COLO829 (cell line): ENCODE measurements around the gene CLK1.

ENCODE experiments used
- DNase-seq: peaks from one replicate; pipeline ENCODE4 v3.0.0; 2012; ENCODE audit warnings: low spot score

CLK1 gene

GRCh38 chr2:200811333-200812121 is 52.9 kb downstream of the CLK1 start, which contains the start of gene BZW1:
TSS of gene BZW1 (plus strand) at chr2:200811910. CDS start at chr2:200813218, 1,308 bp downstream.
- peak; percentile 97 for DNase-seq

GRCh38 chr2:200810998-200811332 is 53.5 kb downstream of the CLK1 start:
- DNase-seq: no peak

DNA sequence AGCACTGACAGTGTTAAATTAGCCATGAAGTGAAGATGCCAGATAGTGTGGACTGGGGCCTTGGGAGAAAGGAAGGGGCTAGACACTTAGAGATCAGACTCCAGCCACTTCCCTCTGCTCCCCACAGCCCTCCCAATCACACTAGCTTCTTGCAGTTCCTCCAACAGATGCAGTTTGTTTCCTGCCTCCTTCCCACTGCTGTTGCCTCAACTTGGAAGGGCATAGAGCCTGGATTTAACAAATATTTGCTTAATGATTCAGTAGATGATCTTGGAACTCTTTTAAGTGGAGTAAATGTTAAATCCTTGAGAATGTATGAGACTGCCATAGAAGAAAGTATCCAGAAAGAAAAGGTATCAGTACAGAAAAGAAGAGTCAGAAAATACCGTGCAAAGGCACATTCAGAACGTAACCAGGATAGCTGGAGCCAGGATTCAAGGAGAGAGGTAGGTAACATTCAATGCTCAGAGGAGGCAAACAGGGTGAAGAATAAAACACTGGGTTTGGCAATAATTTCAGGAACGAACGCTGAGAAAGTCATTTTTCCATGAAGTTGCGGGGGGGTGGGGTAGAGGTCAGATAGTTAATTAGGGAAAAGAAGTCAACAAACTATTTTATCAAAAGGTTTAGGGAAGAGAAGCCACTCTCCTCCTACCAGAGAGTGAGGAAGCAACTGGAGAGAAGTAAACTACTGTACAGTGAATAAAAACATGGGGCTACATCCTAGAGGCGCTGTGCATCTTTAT is 54.0 kb downstream of the CLK1 start:
- no peak for DNase-seq

GRCh38 chr2:200809506-200810251 is 54.8 kb downstream of the CLK1 start:
- no peak for DNase-seq
